GM21717 (cell line): ENCODE results near the gene NTRK2.

Source experiments
- ATAC-seq: cut with Tn5 transposase; IDR thresholded peaks from one replicate; pipeline ENCODE4 v1.9.1; 2021; ENCODE audit warnings: mild to moderate bottlenecking, moderate library complexity; ENCODE audit not compliant: unreplicated experiment

The NTRK2 gene

DNA sequence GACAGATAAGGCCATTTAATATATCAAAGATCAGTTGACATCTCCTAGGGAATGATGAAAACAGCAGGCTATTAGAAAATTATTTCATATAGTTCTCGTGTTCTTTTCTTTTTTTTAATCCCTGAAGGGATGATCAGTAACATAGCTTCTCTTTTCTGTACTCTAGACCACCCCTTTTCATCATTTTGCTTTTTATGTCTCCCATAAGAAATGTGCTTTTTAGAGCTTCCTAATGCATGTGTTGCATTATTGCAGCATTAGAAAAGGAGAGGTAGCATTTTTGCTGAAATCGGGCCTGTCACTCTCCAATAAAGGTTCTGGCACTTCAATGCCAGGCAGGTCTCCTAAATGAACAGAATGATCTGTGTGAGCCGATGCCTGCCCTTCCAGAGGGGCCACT lies 143.3 kb downstream of the NTRK2 start:
- no peak for ATAC-seq

DNA sequence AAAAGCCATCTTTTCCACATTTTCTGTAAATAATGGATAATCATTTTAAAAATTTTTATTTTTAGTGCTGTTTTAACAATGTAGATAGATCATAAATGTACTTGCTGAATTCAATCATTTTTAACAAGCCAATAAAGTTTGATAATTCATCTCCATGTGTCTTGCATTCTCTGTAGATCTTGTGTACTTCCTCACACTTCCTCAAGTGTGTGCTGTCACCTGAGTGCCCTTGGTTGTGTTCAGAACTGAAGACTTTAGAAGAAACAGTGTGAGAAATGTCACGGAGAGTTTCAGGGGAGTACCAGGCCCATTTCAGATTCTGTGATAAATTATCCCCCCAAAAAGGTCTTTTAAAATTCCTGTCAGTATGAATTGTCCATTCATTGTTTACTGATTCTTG lies 146.0 kb downstream of the NTRK2 start:
- no peak for ATAC-seq

DNA sequence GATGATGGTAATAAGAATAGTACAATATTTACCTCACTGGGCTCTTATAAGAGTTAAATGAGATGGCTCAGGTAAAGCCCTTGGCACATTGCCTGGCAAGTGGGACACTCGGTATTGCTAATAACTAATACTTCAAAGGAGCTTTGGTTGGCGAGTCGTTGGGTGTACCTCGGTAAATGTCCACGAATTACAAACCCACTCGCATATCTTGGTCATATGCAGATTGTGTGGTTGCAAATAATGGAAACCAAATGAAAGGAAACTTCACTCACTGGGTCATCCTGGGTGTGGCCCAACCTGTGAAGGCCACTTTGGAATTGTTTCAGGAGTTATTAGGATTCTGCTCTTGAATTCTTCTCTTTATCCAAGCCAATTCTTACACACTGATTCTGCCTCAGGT lies 147.5 kb downstream of the NTRK2 start:
- ATAC-seq: no peak

DNA sequence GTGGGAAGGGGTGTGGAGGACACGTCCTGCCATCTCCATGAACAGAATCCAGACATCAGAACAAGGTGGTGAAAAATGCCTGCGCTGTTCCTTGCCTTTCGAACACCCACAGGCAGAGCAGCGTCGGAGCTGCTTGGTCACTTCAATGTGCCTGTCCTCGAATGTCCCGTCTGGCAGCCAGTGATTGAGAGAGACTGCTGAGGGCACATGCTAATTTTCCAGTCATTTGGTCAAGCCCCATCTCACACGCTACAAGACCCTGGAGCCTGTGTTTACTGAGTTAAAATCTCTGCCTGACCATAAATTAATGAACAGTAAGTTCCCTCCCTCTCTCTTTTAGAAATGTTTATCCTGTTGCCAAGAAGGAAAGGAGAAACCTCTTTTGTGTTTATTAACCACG lies 149.3 kb downstream of the NTRK2 start:
- no peak for ATAC-seq

DNA sequence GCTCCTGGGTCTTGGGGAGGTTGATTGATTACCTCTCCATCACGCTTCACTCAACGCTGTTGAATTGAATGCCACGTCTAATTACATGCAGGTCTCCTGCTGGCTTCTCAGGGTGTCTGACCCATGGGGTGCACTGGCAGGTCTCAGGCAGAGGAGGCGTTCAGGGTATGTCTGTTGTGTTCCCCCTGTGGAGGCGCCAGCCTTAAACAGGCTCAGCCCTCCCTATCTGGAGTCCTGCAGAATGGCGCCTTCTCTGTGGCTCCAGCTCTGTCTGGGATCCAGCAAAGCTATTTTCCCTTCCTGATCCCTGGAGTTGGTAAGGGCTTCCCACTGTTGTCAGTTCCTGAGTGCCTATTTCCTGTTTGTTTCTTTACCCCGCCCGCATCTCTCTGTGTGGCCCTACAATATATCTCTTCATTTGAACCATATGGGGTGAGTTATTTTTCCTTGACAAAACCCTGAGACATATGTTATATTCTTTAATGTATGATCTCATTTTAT lies 150.0 kb downstream of the NTRK2 start:
- ATAC-seq: no peak

DNA sequence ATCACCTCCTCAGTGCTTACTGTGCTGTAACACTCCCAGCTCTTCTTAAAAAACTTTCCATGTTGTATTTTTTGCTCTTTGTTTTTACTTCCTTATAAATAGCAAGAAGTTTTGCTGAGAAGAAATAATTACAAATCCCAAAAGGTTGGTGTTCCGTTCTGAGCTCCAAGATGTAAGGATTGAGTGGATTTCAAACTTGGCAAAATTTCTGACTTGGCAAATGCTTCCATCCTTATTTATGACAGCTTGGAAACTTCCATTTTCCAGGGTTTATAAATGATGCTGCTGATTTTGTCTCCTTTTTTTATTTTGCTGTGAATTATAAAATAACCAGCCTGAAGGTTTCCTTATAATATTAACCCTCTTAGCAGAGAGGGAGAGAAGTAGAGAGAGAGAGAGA lies 151.9 kb downstream of the NTRK2 start:
- no peak for ATAC-seq

DNA sequence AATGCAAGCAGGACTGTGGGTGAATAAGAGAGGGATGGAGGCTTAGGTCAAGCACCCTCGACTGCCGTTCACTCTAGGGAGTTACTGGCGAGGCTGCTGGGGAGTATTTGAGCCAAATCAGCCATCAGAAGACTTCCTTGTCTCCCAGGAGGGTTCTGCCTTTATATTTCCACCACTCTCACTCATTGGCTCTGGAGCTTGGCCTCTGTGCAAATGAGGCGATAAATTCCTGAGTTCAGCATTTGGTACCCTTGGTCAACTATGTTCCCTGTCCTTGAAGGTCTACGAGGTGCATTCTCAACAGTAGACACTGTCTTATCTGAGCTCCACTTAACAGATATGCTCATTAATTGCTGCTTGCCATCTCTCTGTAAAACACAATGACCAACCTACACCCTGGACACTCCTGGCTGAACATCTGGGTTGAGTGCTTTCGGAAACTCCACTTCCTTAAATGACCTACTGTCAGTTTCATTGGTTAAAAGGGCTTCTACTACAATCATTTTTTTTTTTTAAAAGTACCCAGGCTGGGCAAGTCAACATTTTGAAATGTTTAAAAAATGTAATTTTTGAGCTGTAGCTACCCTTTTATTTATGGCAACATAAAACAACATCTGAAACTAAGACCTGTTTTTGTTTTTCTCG lies 153.2 kb downstream of the NTRK2 start:
- ATAC-seq: no peak

DNA sequence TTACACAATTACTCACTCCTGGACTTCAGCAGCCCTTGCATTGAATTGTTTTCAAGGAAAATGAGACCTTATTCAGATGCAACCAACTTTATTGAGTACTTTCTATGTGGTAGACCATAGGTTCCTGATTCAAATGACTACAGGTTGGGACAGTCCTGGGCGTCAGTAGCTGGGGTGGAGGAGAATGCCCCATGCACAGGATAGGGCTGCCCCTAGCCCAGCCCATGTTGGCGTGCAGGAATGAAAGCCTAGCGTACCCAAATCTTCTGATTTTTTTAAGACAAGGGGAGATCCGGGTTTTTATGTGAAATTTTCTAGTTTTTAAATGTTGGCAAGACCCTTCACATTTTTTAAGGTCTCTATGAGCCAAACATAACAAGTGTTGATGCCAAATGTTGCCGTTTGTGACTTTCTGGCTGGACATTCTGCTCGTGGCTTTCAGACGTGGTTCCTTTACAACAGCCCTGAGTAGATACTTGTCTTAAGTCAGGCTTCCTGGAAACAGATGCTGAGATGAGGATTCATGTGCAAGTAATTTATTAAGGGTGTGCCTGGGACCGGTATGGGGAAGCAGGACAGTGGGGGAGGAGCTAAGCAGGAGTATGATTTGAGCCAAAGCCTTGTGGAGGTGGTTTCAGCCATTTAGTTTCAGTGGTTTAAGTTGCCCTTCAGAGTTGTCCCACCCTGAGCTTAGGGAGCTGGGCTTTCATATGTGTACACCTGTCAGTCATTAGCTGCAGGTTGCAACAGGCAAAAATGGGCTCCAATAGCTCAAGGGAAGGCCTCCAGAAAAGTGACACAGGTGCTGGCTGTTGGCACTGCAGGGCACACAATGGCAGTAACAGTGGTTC lies 154.1 kb downstream of the NTRK2 start:
- ATAC-seq: peak; percentile 86

DNA sequence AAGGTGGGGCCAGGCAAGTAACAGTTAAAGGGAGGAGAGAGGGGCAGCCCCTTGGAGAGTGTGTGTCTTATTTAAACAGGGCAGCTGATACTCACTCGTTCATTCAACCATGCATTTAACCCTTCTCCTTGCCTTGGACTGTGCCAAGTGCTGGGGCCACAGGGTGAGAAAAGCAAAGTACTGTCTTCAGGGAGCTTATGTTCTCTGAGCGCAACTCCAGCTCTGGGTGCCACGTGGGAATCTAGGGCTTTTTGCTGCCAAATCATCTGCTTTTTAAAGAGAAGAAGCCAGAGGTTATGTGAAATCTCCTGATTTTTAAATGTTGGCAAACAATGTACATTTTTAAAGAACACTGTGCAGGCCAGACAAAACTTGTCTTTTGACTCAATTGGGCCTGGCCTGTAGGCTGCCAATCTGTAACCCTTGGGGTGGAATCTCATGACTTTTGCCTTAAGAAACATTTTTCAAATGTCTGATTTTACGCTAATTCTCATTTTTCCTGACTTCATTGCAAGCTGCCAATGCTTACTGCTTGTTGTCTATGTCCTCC lies 157.8 kb downstream of the NTRK2 start:
- ATAC-seq: no peak

DNA sequence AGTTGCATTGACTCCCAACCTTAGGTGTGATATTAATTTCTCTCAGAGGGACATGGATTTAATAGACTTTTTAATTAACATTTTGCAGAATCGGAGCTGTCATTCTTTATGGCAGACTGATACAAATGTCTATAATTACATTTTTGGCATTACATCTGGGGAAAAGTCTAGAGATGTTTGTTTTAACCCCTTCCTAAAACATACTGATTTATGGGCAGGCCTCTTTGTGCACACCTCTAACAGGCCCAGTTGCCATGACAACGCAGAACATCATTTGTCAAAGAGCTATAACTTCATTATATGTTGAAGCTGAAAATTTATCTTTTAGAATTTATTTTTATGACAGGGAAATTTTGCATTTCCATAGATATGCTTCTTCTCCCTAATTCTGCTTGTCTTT lies 158.5 kb downstream of the NTRK2 start:
- ATAC-seq: no peak

DNA sequence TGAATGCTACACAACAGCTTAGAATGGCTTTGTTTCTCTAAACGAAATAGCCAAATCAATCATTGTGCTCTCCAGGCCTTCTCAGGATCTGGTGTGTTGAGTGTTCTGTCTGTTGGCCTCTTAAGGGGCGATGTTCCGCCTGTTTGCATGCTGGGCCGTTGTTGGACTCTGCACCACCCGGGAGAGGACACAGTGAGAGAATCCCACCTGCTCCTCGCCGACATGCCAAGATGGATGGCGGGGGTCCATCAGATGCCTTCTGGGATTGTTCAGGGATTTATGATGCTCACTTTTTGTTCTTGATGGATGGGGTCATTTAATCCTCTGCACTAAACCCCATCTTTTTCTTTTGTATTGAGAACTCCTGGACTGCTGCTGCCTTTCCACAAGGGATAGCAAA lies 159.9 kb downstream of the NTRK2 start:
- no peak for ATAC-seq

DNA sequence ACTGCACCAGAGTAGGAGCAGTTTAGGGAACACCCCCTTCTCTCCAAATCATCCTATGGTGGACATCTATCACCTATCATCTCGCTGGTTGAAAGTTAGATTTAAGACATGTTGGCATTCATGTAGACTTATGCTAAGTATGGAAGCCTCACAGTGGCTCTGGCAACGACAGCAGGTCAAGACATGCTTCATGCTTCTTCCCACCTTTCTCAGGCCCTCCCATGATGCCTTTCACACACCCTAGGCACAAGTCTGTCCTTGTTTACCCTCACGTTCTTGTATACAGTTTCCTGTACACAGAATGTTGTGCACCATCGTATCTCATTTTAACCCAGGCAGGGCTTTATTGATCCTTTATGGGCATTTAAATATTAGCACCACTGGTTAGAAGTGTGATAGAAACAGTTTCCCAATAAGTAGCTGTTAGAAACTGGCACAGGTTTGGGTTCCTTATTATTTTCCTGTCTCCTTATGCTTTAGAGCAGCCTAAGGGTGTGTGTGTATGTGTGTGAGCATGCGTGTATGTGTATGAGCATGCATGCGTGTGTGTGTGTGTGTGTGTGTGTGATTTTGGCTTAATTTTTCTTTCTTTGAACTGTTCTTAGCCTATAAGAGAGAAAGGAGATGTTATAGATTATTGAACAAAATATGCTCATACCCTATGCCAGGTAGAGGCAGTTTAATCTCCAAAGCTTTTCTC lies 160.6 kb downstream of the NTRK2 start:
- ATAC-seq: no peak

DNA sequence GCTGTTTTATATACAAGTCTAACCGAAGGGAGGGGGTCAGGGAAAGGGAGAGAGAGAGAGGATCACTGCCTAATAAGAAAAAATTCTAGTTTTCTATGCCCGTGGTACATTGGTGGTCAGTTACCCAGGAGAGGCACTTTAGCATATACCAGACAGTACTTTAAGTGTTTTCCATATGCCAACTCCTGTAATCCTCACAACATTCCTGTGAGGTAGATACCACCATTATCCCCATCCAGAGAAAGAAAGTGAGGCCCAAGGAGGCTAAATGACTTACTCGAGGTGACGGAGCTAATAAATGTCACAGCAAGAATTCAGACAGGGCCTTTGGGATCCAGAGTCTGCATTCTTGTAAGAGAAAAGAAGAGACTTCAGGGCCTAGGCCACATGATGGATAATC lies 161.8 kb downstream of the NTRK2 start:
- ATAC-seq: no peak

DNA sequence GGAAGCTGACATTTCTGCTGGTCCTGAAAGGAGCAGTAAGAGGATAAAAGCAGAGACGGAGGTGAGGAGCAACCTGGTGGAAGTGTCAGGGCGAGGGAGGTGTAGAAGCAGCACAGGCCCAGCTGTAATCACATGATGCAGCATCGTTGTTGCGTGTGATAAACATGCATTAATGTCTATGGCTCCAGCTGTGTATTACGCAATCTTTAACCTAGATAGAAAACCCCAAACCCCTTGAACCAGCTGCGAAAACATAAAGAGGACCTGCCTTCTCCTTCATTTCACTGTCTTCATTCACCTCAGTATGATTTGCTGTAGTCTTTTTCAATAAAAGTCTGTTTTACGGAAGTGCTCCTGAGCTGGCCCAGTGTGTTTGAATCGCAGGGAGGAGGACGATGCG lies 162.9 kb downstream of the NTRK2 start:
- no peak for ATAC-seq

DNA sequence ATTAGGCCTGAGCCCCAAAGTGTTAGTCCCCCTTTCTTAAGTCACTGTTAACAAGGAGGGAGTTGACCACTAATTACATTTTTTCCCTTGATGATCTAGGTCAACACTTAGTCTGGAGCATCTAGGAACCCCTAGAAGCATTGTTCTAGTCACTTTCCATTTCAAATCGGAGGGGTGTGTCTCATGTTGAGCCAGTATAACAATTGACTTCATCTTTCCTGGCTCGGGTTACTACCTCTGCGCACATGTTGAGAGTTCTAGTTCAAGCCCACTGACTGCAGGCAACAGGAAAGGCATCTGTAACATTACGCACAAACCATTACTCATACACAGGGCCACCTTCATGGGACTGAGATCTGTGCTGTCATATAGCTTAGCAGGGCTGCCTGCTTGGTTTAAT lies 164.9 kb downstream of the NTRK2 start:
- ATAC-seq: no peak

DNA sequence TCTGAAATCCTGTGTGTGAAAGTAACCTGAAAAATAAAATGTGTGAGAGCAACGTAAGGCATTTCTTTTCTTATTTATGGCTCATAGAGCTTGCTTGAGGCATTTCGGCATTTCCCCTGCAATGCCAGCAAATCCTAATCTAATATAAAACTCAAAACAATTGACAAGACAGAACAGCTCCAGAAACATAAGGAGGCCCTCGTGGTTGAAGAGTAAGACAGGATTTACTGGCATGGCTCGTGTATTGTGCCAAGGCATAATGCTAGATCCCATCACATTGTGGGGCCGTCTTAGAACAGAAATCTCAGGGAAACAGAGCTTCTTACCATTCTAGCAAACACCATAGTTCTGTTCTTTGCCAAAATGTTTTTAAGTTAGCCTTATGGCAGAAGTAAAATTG lies 166.2 kb downstream of the NTRK2 start:
- no peak for ATAC-seq

DNA sequence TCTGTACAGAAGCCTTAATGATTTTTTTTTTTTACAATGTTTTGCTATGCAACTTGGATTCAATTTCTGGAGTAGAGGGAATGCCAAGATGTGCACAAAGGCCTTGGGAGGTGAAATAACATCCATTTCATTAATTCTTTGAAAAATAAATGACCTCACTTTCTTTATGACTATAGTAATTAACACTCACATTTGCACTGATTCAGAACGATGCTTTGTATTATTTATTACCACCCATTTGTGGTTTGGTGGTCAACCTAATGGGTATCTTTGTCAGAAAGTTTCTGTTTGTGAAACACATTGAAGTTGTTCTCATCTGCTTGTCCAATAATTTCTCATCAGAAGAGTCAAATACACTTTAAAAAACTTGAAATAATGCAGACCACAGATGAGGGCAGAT lies 169.3 kb downstream of the NTRK2 start:
- ATAC-seq: no peak

DNA sequence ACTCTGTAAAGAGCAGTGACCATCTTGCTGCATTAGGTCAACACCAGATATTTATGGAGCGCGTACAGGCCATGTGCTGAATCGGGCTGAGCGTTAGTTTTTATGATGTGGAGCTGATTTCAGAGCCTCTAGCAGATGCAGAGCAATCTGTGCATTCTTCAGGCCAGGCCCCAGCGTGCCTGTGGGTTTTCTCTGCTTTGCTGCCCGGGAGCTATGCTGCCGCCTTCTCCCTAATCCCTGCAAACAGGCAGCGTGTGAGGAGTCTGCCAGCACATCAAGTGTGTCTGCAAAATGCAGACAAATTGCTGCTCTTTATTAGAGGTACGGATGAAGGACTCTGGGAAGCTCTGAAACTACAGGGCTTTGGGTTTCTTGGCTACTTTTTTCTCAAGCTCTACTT lies 170.0 kb downstream of the NTRK2 start:
- ATAC-seq: no peak

DNA sequence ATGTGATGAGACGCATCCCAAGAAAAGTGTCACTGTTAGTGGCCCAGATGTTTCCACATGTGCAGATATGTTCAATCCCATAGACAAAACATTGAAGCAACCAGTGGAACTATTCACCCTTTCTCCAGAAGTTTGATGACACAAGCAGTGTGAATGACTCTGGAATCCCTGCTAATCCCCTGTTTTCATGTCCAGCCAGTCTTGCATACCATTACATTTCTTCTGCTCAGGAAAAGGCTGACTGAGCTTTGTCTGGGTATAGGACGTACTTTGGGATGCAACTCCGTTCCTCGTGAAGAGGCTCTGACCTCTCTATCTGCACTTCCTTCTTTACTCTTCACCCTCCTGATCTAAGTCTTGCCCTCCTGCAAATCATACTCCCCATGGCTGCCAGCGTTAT lies 172.4 kb downstream of the NTRK2 start:
- no peak for ATAC-seq

DNA sequence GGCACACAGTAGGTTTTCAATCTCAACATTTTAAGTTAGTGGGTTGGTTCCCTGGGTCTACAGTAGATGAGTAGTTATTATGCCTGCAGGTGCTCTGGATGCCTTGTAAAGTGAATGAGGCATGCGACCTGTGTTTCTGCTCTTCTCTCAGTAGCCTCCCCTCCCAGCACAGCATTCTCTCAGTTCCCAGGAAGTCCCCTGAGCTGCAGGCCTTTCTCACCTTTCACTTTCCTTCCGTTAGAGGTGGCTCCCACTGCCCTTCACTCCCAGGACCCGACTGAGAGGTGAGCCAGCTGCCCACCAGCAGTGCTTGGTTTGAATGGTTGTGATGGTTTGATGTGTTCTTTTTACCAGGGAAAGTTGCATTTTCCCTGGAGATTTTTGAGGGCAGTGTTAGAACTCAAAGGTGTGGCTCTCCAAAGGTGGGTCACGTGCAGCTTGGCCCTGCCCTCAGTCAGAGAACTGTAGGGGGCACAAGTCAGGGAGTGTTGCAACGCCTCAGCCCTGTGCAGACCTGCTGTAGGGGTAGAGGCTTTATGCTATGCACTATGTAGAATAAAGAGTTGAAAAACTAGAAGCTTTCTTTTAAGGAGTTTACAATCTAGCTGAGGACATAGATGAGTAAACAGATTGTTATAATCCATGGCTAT lies 173.8 kb downstream of the NTRK2 start:
- ATAC-seq: no peak
